BLaER1 treated with 17β-estradiol and CSF1 and Interleukin-3, amounts not matched to agents 10 nM and 100 nM (cell line): ENCODE data around the gene PIM3.

Source experiments
- H3K27ac ChIP-seq, 11 experiments: shearing (Covaris generic); formaldehyde crosslinking; 2 replicates each; pipeline ENCODE4 v1.8.1; 2022
- H3K27me3 ChIP-seq, 11 experiments: shearing (Covaris generic); formaldehyde crosslinking; 2 replicates each; pipeline ENCODE4 v1.8.1; 2022
- H3K36me3 ChIP-seq, 11 experiments: shearing (Covaris generic); formaldehyde crosslinking; 2 replicates each; pipeline ENCODE4 v1.8.1; 2022
- H3K4me1 ChIP-seq, 10 experiments: shearing (Covaris generic); formaldehyde crosslinking; 2 replicates each; pipeline ENCODE4 v1.8.1; 2022
- H3K4me2 ChIP-seq, 11 experiments: shearing (Covaris generic); formaldehyde crosslinking; 2 replicates each; pipeline ENCODE4 v1.8.1; 2022
- H3K4me3 ChIP-seq, 10 experiments: shearing (Covaris generic); formaldehyde crosslinking; 2 replicates each; pipeline ENCODE4 v1.8.1; 2022
- H3K9ac ChIP-seq, 11 experiments: shearing (Covaris generic); formaldehyde crosslinking; 2 replicates each; pipeline ENCODE4 v1.8.1; 2022
- H3K9me3 ChIP-seq, 11 experiments: shearing (Covaris generic); formaldehyde crosslinking; replicated peaks in 1 of 11; 2 replicates each; pipeline ENCODE4 v1.8.1; 2022
- H4K20me1 ChIP-seq, 11 experiments: shearing (Covaris generic); formaldehyde crosslinking; 2 replicates each; pipeline ENCODE4 v1.8.1; 2022
- Cebpa-rat ChIP-seq, 11 experiments: shearing (Covaris generic); IDR thresholded peaks; 2 replicates each; pipeline ENCODE4 v1.8.1; 2022

The PIM3 gene

GRCh38 chr22:50010676-50011446 lies 50.3 kb downstream of the PIM3 start:
- Histone ChIP-seq H3K9me3 (no peaks in the 10 kb centered on the region), H3K4me1 (peaks cover 8 to 14% (median 9%) of the 10 kb centered on the region in 10 experiments; a peak in 15 of 20 replicates), H3K27ac (no peak overlapping the region), H3K9ac (no peak overlapping the region), H3K4me2 (no peak overlapping the region), H3K4me3 (no peak overlapping the region), H3K36me3 (no peaks in the 10 kb centered on the region), H3K27me3 (peaks cover 56 to 67% (median 62%) of the 10 kb centered on the region in 11 experiments), H4K20me1 (peaks cover 0 to 35% (median 12%) of the 10 kb centered on the region in 11 experiments; a peak in 11 of 22 replicates)
- no peak for TF ChIP-seq Cebpa-rat (IDR thresholded peaks at IDR 0.05)

DNA sequence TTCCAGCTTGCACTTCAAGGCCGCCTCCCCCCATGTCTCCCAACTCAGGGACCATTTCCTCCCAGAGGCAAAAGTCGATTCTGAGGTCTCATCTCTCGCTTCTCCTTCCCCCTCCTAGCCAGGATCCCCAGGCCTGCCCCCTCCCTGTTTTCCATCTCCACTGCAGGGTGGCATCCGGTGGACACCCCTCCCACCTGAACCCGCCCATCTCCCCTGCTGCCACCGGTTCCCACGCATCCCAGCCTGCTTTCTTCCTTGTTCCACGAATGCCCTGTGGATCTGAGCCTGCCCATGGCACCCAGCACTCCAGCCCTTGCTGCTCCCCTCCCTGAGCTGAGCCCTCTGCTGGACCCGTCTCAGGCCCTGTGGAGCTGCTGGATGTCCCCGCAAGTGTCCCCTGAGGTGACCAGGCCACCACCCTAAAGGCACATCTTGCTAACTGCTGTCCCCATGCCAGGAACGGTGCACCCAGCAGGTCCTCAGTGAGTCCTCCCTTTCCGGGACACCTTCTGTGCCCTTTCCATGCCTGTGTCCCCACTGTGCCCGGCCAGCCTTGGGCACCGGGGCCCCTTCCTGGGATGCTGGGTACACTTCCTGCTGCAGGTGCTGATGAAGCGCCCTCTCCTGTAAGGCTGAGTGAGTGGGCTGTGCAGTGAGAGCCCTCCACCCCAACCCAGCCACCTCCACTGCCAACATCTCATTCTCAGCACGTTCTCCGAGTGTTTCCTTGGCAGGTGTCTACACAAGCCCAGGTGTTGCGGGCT lies 51.1 kb downstream of the PIM3 start:
- H3K4me3 ChIP-seq, result no peak overlapping the region
- peaks cover 0 to 42% (median 12%) of the 10 kb centered on the region in 11 experiments; a peak in 11 of 22 replicates for H4K20me1 ChIP-seq
- H3K4me2 ChIP-seq, result no peak overlapping the region
- no peak overlapping the region for H3K9ac ChIP-seq
- no peaks in the 10 kb centered on the region for H3K9me3 ChIP-seq
- no peaks in the 10 kb centered on the region for H3K36me3 ChIP-seq
- H3K27ac ChIP-seq, result no peak overlapping the region
- H3K27me3 ChIP-seq, result peaks cover 62 to 75% (median 70%) of the 10 kb centered on the region in 11 experiments
- peaks cover 8 to 22% (median 13%) of the 10 kb centered on the region in 10 experiments; a peak in 15 of 20 replicates for H3K4me1 ChIP-seq
- TF ChIP-seq Cebpa-rat (IDR thresholded peaks at IDR 0.05), result no peak

DNA sequence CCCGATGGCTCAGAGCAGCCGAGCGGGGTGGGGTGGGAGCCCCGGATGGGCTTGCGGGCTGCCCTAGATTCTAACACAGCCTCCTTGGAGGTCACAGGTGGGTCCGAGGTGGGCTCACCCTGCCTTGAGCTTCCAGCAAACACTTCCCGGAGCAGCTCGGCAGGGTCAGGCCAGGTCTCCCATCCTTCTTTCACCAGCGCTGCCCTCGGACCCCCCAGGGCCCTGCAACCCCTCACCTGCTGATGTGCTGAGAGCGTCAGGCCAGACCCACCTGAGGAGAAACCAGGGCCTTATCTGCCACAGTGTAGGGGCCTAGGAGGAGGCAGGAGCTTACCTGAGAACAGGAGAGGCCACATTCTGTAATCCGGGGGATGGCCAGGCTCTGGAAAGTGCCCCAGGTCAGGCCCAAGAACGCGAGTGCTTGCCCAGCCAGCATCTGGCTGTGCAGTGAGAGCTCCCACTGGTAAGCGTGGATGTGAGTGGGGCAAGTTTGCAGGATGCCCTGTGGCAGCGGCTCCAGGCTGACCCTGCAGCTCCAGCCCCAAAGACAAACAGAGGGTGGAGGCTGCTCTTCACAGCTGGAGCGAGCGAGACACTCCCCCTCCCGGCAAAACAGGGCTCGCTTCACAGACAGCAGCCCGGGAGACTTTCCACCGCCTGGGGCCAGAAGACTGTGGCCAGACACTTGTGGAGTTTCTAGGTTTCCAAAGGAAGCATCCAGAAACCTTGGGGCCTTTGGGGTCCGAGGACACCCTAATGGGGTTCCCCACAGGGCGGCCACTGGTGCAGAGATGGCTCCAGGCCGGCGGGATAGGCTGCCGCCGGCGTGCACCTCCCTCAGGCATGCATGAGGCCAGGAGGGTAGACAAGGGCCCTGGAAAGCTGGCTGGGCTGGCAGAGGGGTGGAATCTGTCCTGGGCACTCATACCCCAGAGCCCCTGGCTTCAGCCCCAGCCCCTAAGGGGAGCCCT lies 51.9 kb downstream of the PIM3 start, which contains the start of gene IL17REL:
Gene IL17REL, minus strand, starts transcription at position 555 of the 971 bp plus-strand sequence. Its CDS starts 119 bp downstream, at position 436.
- Histone ChIP-seq H3K27ac (no peak within 1 kb of the TSS), H3K9ac (no peak within 1 kb of the TSS), H3K27me3 (peaks cover 66 to 83% (median 78%) of the 10 kb centered on the region in 11 experiments), H3K4me2 (no peak within 1 kb of the TSS), H3K9me3 (no peaks in the 10 kb centered on the region), H3K4me3 (no peak within 1 kb of the TSS), H3K4me1 (peaks cover 8 to 30% (median 17%) of the 10 kb centered on the region in 10 experiments; a peak in 16 of 20 replicates), H4K20me1 (peaks cover 0 to 42% (median 12%) of the 10 kb centered on the region in 11 experiments; a peak in 11 of 22 replicates), H3K36me3 (no peaks in the 10 kb centered on the region)
- TF ChIP-seq Cebpa-rat (IDR thresholded peaks at IDR 0.05), result no peak
